Panc1 (cell line): ENCODE measurements around the gene PRPF40A. TPM values are rescaled to one million over a fixed set of nuclear protein-coding genes. Genes with fewer than 3 reads are reported as not detected.

Experiments used
- ATAC-seq: fragments of 200-7000 bp; cut with Tn5 transposase; 2 replicates; pipeline ENCODE4 v1.9.1; 2020; ENCODE audit warnings: mild to moderate bottlenecking, moderate library complexity
- BruUV-seq: library from RNA; stranded (reverse); fragments of 400-500 nt; replicated peaks from 2 replicates; lab custom pipeline; 2021; lab: Mats Ljungman, UMichigan
- CTCF ChIA-PET: fragments of 300-600 bp; sonication (Branson Sonifier 250); formaldehyde crosslinking; loops from one replicate; lab custom pipeline; 2022; ENCODE audit warnings: antibody characterized with exemption; lab: Charles Lee
- POLR2A ChIA-PET: fragments of 300-600 bp; sonication (Branson Sonifier 250); formaldehyde crosslinking; loops from one replicate; lab custom pipeline; 2022; ENCODE audit warnings: antibody characterized with exemption; lab: Charles Lee
- DNase-seq: peaks from one replicate; pipeline ENCODE4 v3.0.0-alpha.2; 2010; ENCODE audit warnings: low read depth, low spot score
- H3K27ac ChIP-seq: 2 replicates; pipeline ENCODE4 v1.5.1; 2011; ENCODE audit warnings: mild to moderate bottlenecking, low read length, inconsistent platforms
- H3K27me3 ChIP-seq: fragments of 200-500 bp; sonication (Bioruptor generic); 2 replicates; pipeline ENCODE4 v1.6.0; 2014; ENCODE audit warnings: low read length, inconsistent platforms; ENCODE audit not compliant: control insufficient read depth, insufficient read depth
- H3K36me3 ChIP-seq: fragments of 200-500 bp; sonication (Bioruptor generic); 2 replicates; pipeline ENCODE4 v1.5.1; 2014; ENCODE audit warnings: inconsistent platforms, mild to moderate bottlenecking, low read length, moderate library complexity; ENCODE audit not compliant: control insufficient read depth, insufficient read depth
- H3K4me1 ChIP-seq: 2 replicates; pipeline ENCODE4 v1.5.1; 2011; ENCODE audit warnings: inconsistent platforms, mild to moderate bottlenecking, low read length, moderate library complexity; ENCODE audit not compliant: control insufficient read depth, insufficient read depth
- H3K4me3 ChIP-seq, 2 experiments: 2 replicates each; pipeline ENCODE4 v1.5.1; 2011 to 2012; ENCODE audit warnings: low read depth in 2 of 2, low read length in 2 of 2, mild to moderate bottlenecking in 2 of 2, inconsistent platforms in 1 of 2, moderate library complexity in 1 of 2
- H3K9me3 ChIP-seq: fragments of 200-500 bp; sonication (Bioruptor generic); 2 replicates; pipeline ENCODE4 v1.5.1; 2014; ENCODE audit warnings: low read depth, mild to moderate bottlenecking, inconsistent platforms, low read length, moderate library complexity; ENCODE audit not compliant: control insufficient read depth, insufficient read depth
- POLR2AphosphoS5 ChIP-seq: IDR thresholded peaks from 2 replicates; pipeline ENCODE4 v1.6.1; 2012; ENCODE audit warnings: mild to moderate bottlenecking, low read depth, low read length, moderate library complexity
- SIN3A ChIP-seq: IDR thresholded peaks from 2 replicates; pipeline ENCODE4 v1.6.1; 2012; ENCODE audit warnings: low read depth, mild to moderate bottlenecking, low read length, moderate library complexity, borderline replicate concordance; ENCODE audit not compliant: insufficient read depth
- TCF7L2 ChIP-seq: IDR thresholded peaks from 2 replicates; pipeline ENCODE4 v1.6.1; 2011; ENCODE audit warnings: mild to moderate bottlenecking, low read depth, low read length, inconsistent platforms
- in situ Hi-C: cut with HindIII; loops from 2 replicates; pipeline ENCODE4 v1.10.0; 2016; ENCODE audit warnings: low sequenced_read_pairs, low pct_unique_long_range_greater_than_20kb
- intact Hi-C: fragments of 100-400 bp; cut with micrococcal nuclease; formaldehyde crosslinking; loops from one replicate; pipeline ENCODE4 v1.10.0; 2022; ENCODE audit not compliant: unreplicated experiment
- total RNA-seq: library from RNA; stranded (reverse); gene quantifications from one replicate; pipeline ENCODE4 v1.2.1, GENCODE V29; 2021; ENCODE audit not compliant: unreplicated experiment
- TF ChIP-seq, protein P1 (sequence below): fragments of 450-650 bp; IDR thresholded peaks from 2 replicates; pipeline ENCODE4 v1.5.1; 2017; ENCODE audit warnings: mild to moderate bottlenecking
- TF ChIP-seq, protein P2 (sequence below), 2 experiments: IDR thresholded peaks; 2 replicates each; pipeline ENCODE4 v1.6.1; 2011 to 2012; ENCODE audit warnings: low read depth in 2 of 2, control low read depth in 1 of 2, low read length in 1 of 2, mild to moderate bottlenecking in 1 of 2, moderate library complexity in 1 of 2; ENCODE audit not compliant: insufficient read depth in 1 of 2

PRPF40A gene
- total RNA-seq, 1 experiment from 2014 or later, result 142 TPM

GRCh38 chr2:152626911-152627339 lies 90.3 kb downstream of the PRPF40A start:
- H3K9me3 ChIP-seq, result no peaks in the 10 kb centered on the region
- peaks cover 10% of the 10 kb centered on the region for H3K36me3 ChIP-seq
- H3K4me1 ChIP-seq, result no peaks in the 10 kb centered on the region
- DNase-seq, result no peak
- ATAC-seq, result no peak
- BruUV-seq, result no TSS peak
- H3K27ac ChIP-seq, result no peak overlapping the region
- no peak for TF ChIP-seq TCF7L2
- TF ChIP-seq, protein P1, sequence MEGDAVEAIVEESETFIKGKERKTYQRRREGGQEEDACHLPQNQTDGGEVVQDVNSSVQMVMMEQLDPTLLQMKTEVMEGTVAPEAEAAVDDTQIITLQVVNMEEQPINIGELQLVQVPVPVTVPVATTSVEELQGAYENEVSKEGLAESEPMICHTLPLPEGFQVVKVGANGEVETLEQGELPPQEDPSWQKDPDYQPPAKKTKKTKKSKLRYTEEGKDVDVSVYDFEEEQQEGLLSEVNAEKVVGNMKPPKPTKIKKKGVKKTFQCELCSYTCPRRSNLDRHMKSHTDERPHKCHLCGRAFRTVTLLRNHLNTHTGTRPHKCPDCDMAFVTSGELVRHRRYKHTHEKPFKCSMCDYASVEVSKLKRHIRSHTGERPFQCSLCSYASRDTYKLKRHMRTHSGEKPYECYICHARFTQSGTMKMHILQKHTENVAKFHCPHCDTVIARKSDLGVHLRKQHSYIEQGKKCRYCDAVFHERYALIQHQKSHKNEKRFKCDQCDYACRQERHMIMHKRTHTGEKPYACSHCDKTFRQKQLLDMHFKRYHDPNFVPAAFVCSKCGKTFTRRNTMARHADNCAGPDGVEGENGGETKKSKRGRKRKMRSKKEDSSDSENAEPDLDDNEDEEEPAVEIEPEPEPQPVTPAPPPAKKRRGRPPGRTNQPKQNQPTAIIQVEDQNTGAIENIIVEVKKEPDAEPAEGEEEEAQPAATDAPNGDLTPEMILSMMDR, result no peak
- no peak for TF ChIP-seq SIN3A
- ChIA-PET POLR2A (no interaction called here), CTCF (no interaction called here)
- no peak overlapping the region for H3K4me3 ChIP-seq
- H3K27me3 ChIP-seq, result no peaks in the 10 kb centered on the region
- intact Hi-C loops, result no loop called here
- in situ Hi-C loops, result no loop called here

DNA sequence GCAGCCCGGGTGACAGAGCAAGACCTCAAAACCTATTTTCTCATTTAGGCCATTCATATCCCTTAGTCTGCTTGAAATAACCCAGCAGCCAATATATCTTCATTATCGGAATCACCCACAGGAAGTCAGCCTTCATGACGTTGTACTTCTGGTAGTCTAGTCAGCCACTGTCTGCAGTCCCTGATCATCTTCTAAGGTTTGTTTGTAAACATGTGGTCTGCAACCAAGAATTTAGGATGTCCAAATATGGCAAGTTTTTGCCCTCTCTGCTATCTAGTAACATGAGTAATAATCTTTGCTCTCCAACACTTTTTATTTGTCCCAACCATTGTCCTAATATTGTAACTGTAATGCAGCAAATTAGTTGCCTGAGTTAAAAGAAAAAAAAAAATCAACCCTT lies 92.5 kb downstream of the PRPF40A start:
- Histone ChIP-seq H3K27me3 (no peaks in the 10 kb centered on the region), H3K27ac (no peak overlapping the region), H3K4me3 (no peak overlapping the region), H3K36me3 (peaks cover 12% of the 10 kb centered on the region; the same call in 1 of the 2 replicates), H3K4me1 (no peaks in the 10 kb centered on the region), H3K9me3 (no peaks in the 10 kb centered on the region)
- TF ChIP-seq, protein P1, result no peak
- TF ChIP-seq, protein P2, sequence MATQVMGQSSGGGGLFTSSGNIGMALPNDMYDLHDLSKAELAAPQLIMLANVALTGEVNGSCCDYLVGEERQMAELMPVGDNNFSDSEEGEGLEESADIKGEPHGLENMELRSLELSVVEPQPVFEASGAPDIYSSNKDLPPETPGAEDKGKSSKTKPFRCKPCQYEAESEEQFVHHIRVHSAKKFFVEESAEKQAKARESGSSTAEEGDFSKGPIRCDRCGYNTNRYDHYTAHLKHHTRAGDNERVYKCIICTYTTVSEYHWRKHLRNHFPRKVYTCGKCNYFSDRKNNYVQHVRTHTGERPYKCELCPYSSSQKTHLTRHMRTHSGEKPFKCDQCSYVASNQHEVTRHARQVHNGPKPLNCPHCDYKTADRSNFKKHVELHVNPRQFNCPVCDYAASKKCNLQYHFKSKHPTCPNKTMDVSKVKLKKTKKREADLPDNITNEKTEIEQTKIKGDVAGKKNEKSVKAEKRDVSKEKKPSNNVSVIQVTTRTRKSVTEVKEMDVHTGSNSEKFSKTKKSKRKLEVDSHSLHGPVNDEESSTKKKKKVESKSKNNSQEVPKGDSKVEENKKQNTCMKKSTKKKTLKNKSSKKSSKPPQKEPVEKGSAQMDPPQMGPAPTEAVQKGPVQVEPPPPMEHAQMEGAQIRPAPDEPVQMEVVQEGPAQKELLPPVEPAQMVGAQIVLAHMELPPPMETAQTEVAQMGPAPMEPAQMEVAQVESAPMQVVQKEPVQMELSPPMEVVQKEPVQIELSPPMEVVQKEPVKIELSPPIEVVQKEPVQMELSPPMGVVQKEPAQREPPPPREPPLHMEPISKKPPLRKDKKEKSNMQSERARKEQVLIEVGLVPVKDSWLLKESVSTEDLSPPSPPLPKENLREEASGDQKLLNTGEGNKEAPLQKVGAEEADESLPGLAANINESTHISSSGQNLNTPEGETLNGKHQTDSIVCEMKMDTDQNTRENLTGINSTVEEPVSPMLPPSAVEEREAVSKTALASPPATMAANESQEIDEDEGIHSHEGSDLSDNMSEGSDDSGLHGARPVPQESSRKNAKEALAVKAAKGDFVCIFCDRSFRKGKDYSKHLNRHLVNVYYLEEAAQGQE (IDR thresholded peaks at IDR 0.05; ENCODE audit: insufficient read depth in 1 of 2, low read depth in 2 of 2, low read length in 1 of 2), result no peak
- no peak for TF ChIP-seq TCF7L2
- no peak for TF ChIP-seq POLR2AphosphoS5
- TF ChIP-seq SIN3A, result no peak
- BruUV-seq, result no TSS peak
- ChIA-PET CTCF (no interaction called here), POLR2A (no interaction called here)
- DNase-seq (no peak), ATAC-seq (no peak)
- intact Hi-C loops (no loop called here), in situ Hi-C loops (no loop called here)
